Ovary (tissue), 3 donors: Measurements from ENCODE around the gene PAQR8.

Experiments used
- EP300 ChIP-seq: sonication (generic); formaldehyde crosslinking; IDR thresholded peaks from one replicate; pipeline ENCODE4 v1.6.1; 2017; ENCODE audit warnings: antibody characterized with exemption
- POLR2A ChIP-seq: fragments of 450-650 bp; IDR thresholded peaks from one replicate; pipeline ENCODE4 v1.6.1; 2017; ENCODE audit warnings: antibody characterized with exemption, mild to moderate bottlenecking, moderate library complexity
- TF ChIP-seq, protein P1 (sequence below), 3 donors: fragments of 450-650 bp in 2 of 3; fragments of 200-600 bp in 1 of 3; IDR thresholded peaks; one replicate each; pipeline versions ENCODE4 v1.5.1 to v1.8.0; 2016 to 2022; ENCODE audit warnings: antibody characterized with exemption in 3 of 3, mild to moderate bottlenecking in 1 of 3
- donor health status: DM: no; HTN: no; CAD: no.

DNA sequence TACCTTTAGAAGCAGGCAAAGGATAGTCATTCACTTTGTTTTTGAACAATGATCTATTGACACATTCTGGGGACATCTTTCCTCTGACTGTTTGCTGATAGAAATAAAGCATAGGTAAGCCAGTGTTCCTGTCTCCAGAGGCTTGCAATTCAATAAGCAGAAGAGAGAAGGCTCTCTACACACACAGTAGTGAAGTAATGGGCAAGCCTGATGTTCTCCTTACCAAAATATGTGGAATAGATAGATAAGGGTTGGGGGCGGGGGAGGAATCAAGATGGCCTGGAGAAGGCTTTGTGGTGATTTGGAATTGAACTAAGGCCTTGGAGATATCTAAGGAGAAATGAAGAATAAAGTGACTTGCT, 27.3 kb downstream of the PAQR8 start:
- TF ChIP-seq, protein P1, sequence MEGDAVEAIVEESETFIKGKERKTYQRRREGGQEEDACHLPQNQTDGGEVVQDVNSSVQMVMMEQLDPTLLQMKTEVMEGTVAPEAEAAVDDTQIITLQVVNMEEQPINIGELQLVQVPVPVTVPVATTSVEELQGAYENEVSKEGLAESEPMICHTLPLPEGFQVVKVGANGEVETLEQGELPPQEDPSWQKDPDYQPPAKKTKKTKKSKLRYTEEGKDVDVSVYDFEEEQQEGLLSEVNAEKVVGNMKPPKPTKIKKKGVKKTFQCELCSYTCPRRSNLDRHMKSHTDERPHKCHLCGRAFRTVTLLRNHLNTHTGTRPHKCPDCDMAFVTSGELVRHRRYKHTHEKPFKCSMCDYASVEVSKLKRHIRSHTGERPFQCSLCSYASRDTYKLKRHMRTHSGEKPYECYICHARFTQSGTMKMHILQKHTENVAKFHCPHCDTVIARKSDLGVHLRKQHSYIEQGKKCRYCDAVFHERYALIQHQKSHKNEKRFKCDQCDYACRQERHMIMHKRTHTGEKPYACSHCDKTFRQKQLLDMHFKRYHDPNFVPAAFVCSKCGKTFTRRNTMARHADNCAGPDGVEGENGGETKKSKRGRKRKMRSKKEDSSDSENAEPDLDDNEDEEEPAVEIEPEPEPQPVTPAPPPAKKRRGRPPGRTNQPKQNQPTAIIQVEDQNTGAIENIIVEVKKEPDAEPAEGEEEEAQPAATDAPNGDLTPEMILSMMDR (IDR thresholded peaks at IDR 0.05) = no peak
- TF ChIP-seq POLR2A = no peak
- TF ChIP-seq EP300 = no peak
